Measurements from ENCODE around the gene DROSHA.
"Not testable (repeated sequence)": the region's sequence is repeated elsewhere in the genome, so short reads cannot be mapped to it uniquely, and the experiment has no call there.

DROSHA gene

GRCh38 chr5:31412324-31412723 is 119.6 kb downstream of the DROSHA start:
- H3K9ac ChIP-seq (ENCODE audit: low read depth, low read length) = no peak overlapping the region
- H3K36me3 ChIP-seq (ENCODE audit: insufficient read depth, low read length) = peaks cover 21% of the 10 kb centered on the region
- no peaks in the 10 kb centered on the region for H3K9me3 ChIP-seq (ENCODE audit: control insufficient read depth, insufficient read depth, low read length)
- peaks cover 7% of the 10 kb centered on the region for H3K4me1 ChIP-seq (ENCODE audit: insufficient read depth, low read length)

- H3K36me3 ChIP-seq (ENCODE audit: insufficient read depth, low read length) = peaks cover 22% of the 10 kb centered on the region
- peaks cover 7% of the 10 kb centered on the region for H3K4me1 ChIP-seq (ENCODE audit: insufficient read depth, low read length)
- H3K9me3 ChIP-seq (ENCODE audit: control insufficient read depth, insufficient read depth, low read length) = no peaks in the 10 kb centered on the region
- no peak overlapping the region for H3K9ac ChIP-seq (ENCODE audit: low read depth, low read length)
These were observed 121.8 kb downstream of the DROSHA start for GRCh38 chr5:31410089-31410488.

- peaks cover 7% of the 10 kb centered on the region for H3K4me1 ChIP-seq (ENCODE audit: insufficient read depth, low read length)
- H3K36me3 ChIP-seq (ENCODE audit: insufficient read depth, low read length) = peaks cover 21% of the 10 kb centered on the region
- H3K9ac ChIP-seq (ENCODE audit: low read depth, low read length) = no peak overlapping the region
- no peaks in the 10 kb centered on the region for H3K9me3 ChIP-seq (ENCODE audit: control insufficient read depth, insufficient read depth, low read length)
These were observed 123.1 kb downstream of the DROSHA start for GRCh38 chr5:31408814-31409213.

- Histone ChIP-seq H3K36me3 (ENCODE audit: insufficient read depth, low read length) (peaks cover 15% of the 10 kb centered on the region), H3K9ac (ENCODE audit: low read depth, low read length) (no peak overlapping the region), H3K4me1 (ENCODE audit: insufficient read depth, low read length) (peaks cover 7% of the 10 kb centered on the region), H3K9me3 (ENCODE audit: control insufficient read depth, insufficient read depth, low read length) (no peaks in the 10 kb centered on the region)
These were observed 123.8 kb downstream of the DROSHA start for GRCh38 chr5:31407921-31408693.

- Histone ChIP-seq H3K9me3 (ENCODE audit: control insufficient read depth, insufficient read depth, low read length) (no peaks in the 10 kb centered on the region), H3K9ac (ENCODE audit: low read depth, low read length) (no peak overlapping the region), H3K36me3 (ENCODE audit: insufficient read depth, low read length) (peaks cover 12% of the 10 kb centered on the region), H3K4me1 (ENCODE audit: insufficient read depth, low read length) (peaks cover 7% of the 10 kb centered on the region)
These were observed 127.6 kb downstream of the DROSHA start for GRCh38 chr5:31404325-31404724.

GRCh38 chr5:31401691-31402090 is 130.2 kb downstream of the DROSHA start:
- Histone ChIP-seq H3K4me1 (ENCODE audit: insufficient read depth, low read length) (peaks cover 13% of the 10 kb centered on the region), H3K36me3 (ENCODE audit: insufficient read depth, low read length) (peaks cover 6% of the 10 kb centered on the region)

GRCh38 chr5:31397926-31398557 is 133.9 kb downstream of the DROSHA start:
- Histone ChIP-seq H3K4me1 (ENCODE audit: insufficient read depth, low read length) (peaks cover 13% of the 10 kb centered on the region), H3K9me3 (ENCODE audit: control insufficient read depth, insufficient read depth, low read length) (no peaks in the 10 kb centered on the region), H3K9ac (ENCODE audit: low read depth, low read length) (no peak overlapping the region)

More at GRCh38 chr5:31401691-31402090, 130.2 kb downstream of the DROSHA start:
- H3K9me3 ChIP-seq (ENCODE audit: control insufficient read depth, insufficient read depth, low read length) = no peaks in the 10 kb centered on the region
- H3K9ac ChIP-seq (ENCODE audit: low read depth, low read length) = no peak overlapping the region

GRCh38 chr5:31396611-31397295 is 135.1 kb downstream of the DROSHA start:
- H3K4me1 ChIP-seq (ENCODE audit: insufficient read depth, low read length) = peaks cover 13% of the 10 kb centered on the region
- H3K9ac ChIP-seq (ENCODE audit: low read depth, low read length) = no peak overlapping the region
- H3K9me3 ChIP-seq (ENCODE audit: control insufficient read depth, insufficient read depth, low read length) = peaks cover 5% of the 10 kb centered on the region; the same call in 1 of the 2 replicates
- H3K36me3 ChIP-seq (ENCODE audit: insufficient read depth, low read length) = no peaks in the 10 kb centered on the region; the same call in 1 of the 2 replicates

More at GRCh38 chr5:31397926-31398557, 133.9 kb downstream of the DROSHA start:
- H3K36me3 ChIP-seq (ENCODE audit: insufficient read depth, low read length) = no peaks in the 10 kb centered on the region; the same call in 1 of the 2 replicates

GRCh38 chr5:31395450-31396045 is 136.3 kb downstream of the DROSHA start:
- H3K9ac ChIP-seq (ENCODE audit: low read depth, low read length); H3K36me3 ChIP-seq (ENCODE audit: insufficient read depth, low read length); H3K9me3 ChIP-seq (ENCODE audit: control insufficient read depth, insufficient read depth, low read length): not testable (repeated sequence)
- peaks cover 13% of the 10 kb centered on the region for H3K4me1 ChIP-seq (ENCODE audit: insufficient read depth, low read length)

- Histone ChIP-seq H3K9me3 (ENCODE audit: control insufficient read depth, insufficient read depth, low read length) (peaks cover 13% of the 10 kb centered on the region; the same call in 1 of the 2 replicates), H3K9ac (ENCODE audit: low read depth, low read length) (no peak overlapping the region), H3K36me3 (ENCODE audit: insufficient read depth, low read length) (no peaks in the 10 kb centered on the region), H3K4me1 (ENCODE audit: insufficient read depth, low read length) (peaks cover 7% of the 10 kb centered on the region)
These were observed 138.8 kb downstream of the DROSHA start for GRCh38 chr5:31393126-31393525.

- Histone ChIP-seq H3K36me3 (ENCODE audit: insufficient read depth, low read length) (no peaks in the 10 kb centered on the region), H3K9me3 (ENCODE audit: control insufficient read depth, insufficient read depth, low read length) (peaks cover 20% of the 10 kb centered on the region), H3K9ac (ENCODE audit: low read depth, low read length) (no peak overlapping the region), H3K4me1 (ENCODE audit: insufficient read depth, low read length) (no peaks in the 10 kb centered on the region)
These were observed 139.8 kb downstream of the DROSHA start for GRCh38 chr5:31392061-31392460.

- Histone ChIP-seq H3K4me1 (ENCODE audit: insufficient read depth, low read length) (no peaks in the 10 kb centered on the region), H3K9ac (ENCODE audit: low read depth, low read length) (no peak overlapping the region), H3K9me3 (ENCODE audit: control insufficient read depth, insufficient read depth, low read length) (peaks cover 22% of the 10 kb centered on the region), H3K36me3 (ENCODE audit: insufficient read depth, low read length) (no peaks in the 10 kb centered on the region)
These were observed 141.6 kb downstream of the DROSHA start for GRCh38 chr5:31390256-31390655.

- Histone ChIP-seq H3K9ac (ENCODE audit: low read depth, low read length) (no peak overlapping the region), H3K4me1 (ENCODE audit: insufficient read depth, low read length) (peaks cover 6% of the 10 kb centered on the region), H3K36me3 (ENCODE audit: insufficient read depth, low read length) (no peaks in the 10 kb centered on the region), H3K9me3 (ENCODE audit: control insufficient read depth, insufficient read depth, low read length) (peaks cover 18% of the 10 kb centered on the region)
These were observed 145.9 kb downstream of the DROSHA start for GRCh38 chr5:31385774-31386537.

GRCh38 chr5:31383734-31384133 is 148.2 kb downstream of the DROSHA start:
- Histone ChIP-seq H3K4me1 (ENCODE audit: insufficient read depth, low read length) (peaks cover 6% of the 10 kb centered on the region), H3K9ac (ENCODE audit: low read depth, low read length) (no peak overlapping the region), H3K36me3 (ENCODE audit: insufficient read depth, low read length) (no peaks in the 10 kb centered on the region), H3K9me3 (ENCODE audit: control insufficient read depth, insufficient read depth, low read length) (peaks cover 14% of the 10 kb centered on the region)

All from ES-I3 (cell line).